ENCODE measurements around the gene FGB. TPM values are rescaled to one million over a fixed set of nuclear protein-coding genes. Genes with fewer than 3 reads are reported as not detected.

Gene FGB
- total RNA-seq: 0.31 to 0.93 TPM (median 0.64 TPM) in 3 replicates

- Mint-ChIP-seq H3K4me1 (peaks cover 30% of the 10 kb centered on the region), H3K4me3 (no peak within 1 kb of the TSS), H3K9me3 (no peaks in the 10 kb centered on the region), H3K27ac (peak within 1 kb of the TSS; percentile 51), H3K36me3 (no peaks in the 10 kb centered on the region), H3K27me3 (ENCODE audit: low read depth) (peaks cover 2% of the 10 kb centered on the region)
- no peak for DNase-seq (ENCODE audit: low spot score in 2 of 2, unreplicated experiment in 2 of 2)
- no peak for TF ChIP-seq CTCF (IDR thresholded peaks at IDR 0.05; ENCODE audit: unreplicated experiment)
Measured at GRCh38 chr4:154562697-154563254, at the start of gene FGB. Gene FGB, plus strand, starts transcription at chr4:154563011. Its CDS starts 8 bp downstream, at chr4:154563019.

GRCh38 chr4:154516318-154517029 lies 46.3 kb upstream of the FGB start:
- H3K4me3 Mint-ChIP-seq: no peak overlapping the region
- peak overlapping the region; percentile 81 for H3K27ac Mint-ChIP-seq

DNA sequence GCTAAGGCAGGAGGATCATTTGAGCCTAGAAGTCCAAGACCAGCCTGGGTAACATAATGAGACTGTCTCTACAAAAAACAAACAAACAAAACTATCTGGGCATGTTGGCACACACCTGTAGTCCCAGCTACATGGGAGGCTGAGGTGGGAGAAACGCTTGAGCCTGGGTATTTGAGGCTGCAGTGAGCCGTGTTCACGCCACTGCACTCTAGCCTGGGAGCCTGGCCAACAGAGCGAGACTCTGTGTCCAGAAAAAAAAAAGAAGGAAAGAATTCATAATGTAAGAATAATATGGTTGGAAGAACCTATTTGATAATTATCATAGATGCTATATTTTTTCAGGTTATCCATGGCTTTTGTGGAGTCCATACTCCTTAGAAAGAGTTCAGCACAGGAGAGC lies 45.2 kb upstream of the FGB start:
- Mint-ChIP-seq H3K27me3 (ENCODE audit: low read depth) (peaks cover 8% of the 10 kb centered on the region), H3K4me3 (no peak overlapping the region), H3K36me3 (no peaks in the 10 kb centered on the region), H3K27ac (no peak overlapping the region), H3K9me3 (no peaks in the 10 kb centered on the region), H3K4me1 (peaks cover 43% of the 10 kb centered on the region)
- no peak for DNase-seq (ENCODE audit: low spot score in 2 of 2, unreplicated experiment in 2 of 2)
- TF ChIP-seq CTCF (IDR thresholded peaks at IDR 0.05; ENCODE audit: unreplicated experiment): no peak

More at GRCh38 chr4:154516318-154517029, 46.3 kb upstream of the FGB start:
- no peak for TF ChIP-seq CTCF (IDR thresholded peaks at IDR 0.05; ENCODE audit: unreplicated experiment)
- Mint-ChIP-seq H3K27me3 (ENCODE audit: low read depth) (peaks cover 6% of the 10 kb centered on the region), H3K36me3 (no peaks in the 10 kb centered on the region), H3K9me3 (no peaks in the 10 kb centered on the region), H3K4me1 (peaks cover 53% of the 10 kb centered on the region)
- DNase-seq (ENCODE audit: low spot score in 2 of 2, unreplicated experiment in 2 of 2): no peak

DNA sequence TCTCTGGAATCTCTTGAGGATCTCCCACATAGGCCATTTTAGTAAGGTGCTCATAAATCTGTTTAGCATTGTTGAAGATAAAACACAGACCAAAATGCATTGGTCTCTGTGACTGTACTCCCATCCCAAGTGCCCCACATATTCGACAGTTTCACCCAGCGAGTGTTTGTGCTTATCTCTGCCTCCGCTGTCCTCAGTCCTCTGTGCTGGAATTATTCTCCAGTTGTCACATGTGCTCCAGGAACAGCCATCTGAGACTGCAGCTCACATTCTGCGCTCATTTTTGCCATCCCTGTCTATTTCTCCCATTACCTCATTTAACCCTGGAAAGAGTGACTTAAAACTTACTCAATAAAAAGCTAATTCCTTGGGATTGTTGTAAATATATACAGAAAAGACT lies 43.6 kb upstream of the FGB start:
- no peak for TF ChIP-seq CTCF (IDR thresholded peaks at IDR 0.05; ENCODE audit: unreplicated experiment)
- peaks cover 39% of the 10 kb centered on the region for H3K4me1 Mint-ChIP-seq
- peaks cover 14% of the 10 kb centered on the region for H3K27me3 Mint-ChIP-seq (ENCODE audit: low read depth)
- no peak for DNase-seq (ENCODE audit: low spot score in 2 of 2, unreplicated experiment in 2 of 2)
- no peak overlapping the region for H3K4me3 Mint-ChIP-seq
- peaks cover 2% of the 10 kb centered on the region for H3K36me3 Mint-ChIP-seq
- peak overlapping the region; percentile 5 for H3K27ac Mint-ChIP-seq
- H3K9me3 Mint-ChIP-seq: peaks cover 7% of the 10 kb centered on the region

DNA sequence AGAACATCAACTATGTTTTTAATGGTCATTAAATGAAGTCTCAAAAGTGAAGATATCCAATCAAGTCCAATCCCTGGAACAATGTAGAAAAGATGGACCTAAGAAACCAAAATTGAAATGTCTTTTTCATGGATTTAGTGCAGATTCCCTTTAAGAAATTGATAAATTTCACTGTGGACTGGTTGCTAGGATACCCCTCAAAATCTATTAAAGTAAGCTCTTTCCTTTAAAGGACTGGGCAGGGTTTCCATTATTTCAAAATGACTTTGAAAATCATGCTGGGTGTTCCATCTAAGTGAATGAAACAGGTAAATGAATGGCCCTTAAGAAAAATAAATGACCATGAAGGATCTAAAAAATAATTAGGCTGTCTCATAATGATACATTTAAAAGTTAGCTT lies 41.2 kb upstream of the FGB start:
- H3K4me1 Mint-ChIP-seq: peaks cover 35% of the 10 kb centered on the region
- no peak for DNase-seq (ENCODE audit: low spot score in 2 of 2, unreplicated experiment in 2 of 2)
- no peak overlapping the region for H3K4me3 Mint-ChIP-seq
- peaks cover 24% of the 10 kb centered on the region for H3K27me3 Mint-ChIP-seq (ENCODE audit: low read depth)
- H3K27ac Mint-ChIP-seq: no peak overlapping the region
- peaks cover 2% of the 10 kb centered on the region for H3K36me3 Mint-ChIP-seq
- no peak for TF ChIP-seq CTCF (IDR thresholded peaks at IDR 0.05; ENCODE audit: unreplicated experiment)
- H3K9me3 Mint-ChIP-seq: peaks cover 7% of the 10 kb centered on the region
